DMS 273 (cell line): ENCODE data around the gene DIP2B.
A peak's percentile ranks its signal among the peaks of the same experiment; 100 is the strongest.

ENCODE experiments used
- DNase-seq: peaks from one replicate; lab custom pipeline; 2025; ENCODE audit not compliant: unreplicated experiment; lab: John Stamatoyannopoulos, UW

The DIP2B gene

DNA sequence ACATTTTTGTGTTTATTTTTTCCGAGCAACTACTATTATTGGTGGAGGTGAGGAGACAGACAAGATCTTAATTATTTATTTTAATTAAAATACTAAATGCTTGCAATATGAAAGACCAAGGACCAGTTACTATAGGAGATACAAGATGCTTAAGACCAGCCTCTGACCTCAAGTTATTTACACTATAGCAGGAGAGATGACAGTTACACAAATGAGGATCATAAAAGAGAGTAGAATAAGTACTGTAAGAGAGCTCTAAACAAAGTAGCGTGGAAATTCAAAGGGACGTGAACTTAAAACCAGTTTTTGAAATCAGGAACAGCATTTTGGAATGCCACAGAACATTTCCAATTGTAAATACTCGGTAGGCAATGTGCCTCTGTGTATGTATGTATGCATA is 131.1 kb downstream of the DIP2B start:
- DNase-seq, result no peak

DNA sequence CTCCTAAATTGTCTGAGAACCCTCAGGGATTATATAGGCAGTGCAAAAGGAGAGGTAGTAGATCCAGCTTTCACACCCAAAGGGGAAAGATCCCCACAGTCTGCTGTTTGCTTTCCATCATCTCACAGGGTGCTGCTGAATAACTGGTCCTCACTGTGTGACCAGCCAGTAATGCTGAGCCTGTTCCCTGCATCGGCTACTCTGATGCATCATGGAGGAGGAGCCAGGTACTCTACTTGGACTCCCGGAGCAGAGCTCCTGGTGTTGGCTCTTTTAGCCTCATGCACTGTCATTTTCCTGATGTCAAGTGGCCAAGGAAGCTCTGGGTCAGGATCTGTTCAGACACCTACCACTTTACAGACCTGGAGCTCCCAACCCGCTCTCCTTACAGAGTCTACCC is 131.7 kb downstream of the DIP2B start:
- DNase-seq, result no peak

GRCh38 chr12:50637870-50638481 is 133.2 kb downstream of the DIP2B start:
- DNase-seq, result peak; percentile 56

DNA sequence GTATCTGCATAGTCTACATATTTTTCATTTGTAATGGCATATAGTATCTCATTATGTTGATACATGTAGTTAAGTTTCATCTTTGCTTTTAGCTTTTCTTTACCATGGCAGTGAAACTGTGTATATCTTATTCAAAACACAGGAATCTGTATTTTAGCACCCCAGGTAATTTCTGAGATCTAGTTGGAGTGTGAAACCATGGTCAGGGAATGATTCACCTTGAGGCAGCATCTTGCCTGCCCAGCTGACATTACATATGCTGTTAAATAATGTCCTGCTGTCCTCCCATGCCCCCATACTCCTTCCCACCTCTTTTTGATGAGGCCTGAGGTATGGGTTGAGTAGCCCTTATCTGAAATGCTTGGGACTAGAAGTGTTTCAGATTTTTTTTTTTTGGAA is 133.7 kb downstream of the DIP2B start:
- no peak for DNase-seq

GRCh38 chr12:50639721-50640120 is 134.9 kb downstream of the DIP2B start:
- DNase-seq, result no peak

DNA sequence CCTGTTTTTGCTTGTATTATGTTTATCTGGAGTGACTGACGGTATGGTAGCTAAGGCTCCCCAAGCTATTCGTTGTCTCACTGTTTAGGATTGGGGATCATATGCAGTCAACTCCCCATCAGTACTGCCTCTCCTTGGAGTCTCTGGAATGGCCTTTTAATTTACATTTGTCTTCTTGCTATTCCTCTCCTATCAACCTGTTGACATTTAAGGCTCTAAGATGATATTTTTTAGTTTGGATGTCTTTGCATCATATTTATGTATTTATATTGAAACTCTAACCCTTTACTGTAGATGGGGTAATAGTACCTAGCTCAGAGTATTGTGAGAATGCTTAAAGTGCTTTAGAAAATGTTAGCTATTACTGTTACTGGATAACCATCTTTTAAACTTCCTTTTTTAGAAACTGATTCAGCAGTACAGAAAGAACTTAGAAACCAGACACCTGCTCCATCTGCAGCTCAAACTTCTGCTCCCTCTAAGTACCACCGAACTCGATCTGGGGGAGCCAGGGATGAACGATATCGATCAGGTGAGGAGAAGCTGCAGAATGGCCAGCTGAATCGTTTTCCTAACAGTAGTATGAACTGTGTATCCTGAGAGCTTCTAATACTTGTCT is 135.6 kb downstream of the DIP2B start:
- no peak for DNase-seq

GRCh38 chr12:50641566-50641965 is 136.8 kb downstream of the DIP2B start:
- no peak for DNase-seq

- no peak for DNase-seq
Observed at GRCh38 chr12:50642035-50642451, 137.3 kb downstream of the DIP2B start.

- peak; percentile 2 for DNase-seq
Observed at GRCh38 chr12:50642761-50643160, 138.0 kb downstream of the DIP2B start.

DNA sequence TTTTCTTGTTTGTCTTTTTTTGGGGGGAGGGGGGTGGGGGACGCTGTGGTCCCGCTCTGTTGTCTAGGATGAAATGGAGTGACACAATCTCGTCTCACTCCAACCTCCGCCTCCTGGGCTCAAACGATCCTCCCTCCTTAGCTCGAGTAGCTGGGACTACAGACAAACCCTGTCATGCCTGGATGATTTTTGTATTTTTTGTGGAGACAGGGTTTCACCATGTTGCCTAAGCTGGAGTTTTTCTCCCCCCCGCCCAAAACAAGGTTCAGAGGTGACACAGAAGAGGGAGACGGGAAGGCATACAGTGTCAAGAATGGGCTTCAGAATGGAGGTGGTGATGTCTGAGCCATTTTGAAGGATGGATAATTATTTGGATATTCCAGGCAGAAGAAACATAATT is 142.2 kb downstream of the DIP2B start:
- no peak for DNase-seq

DNA sequence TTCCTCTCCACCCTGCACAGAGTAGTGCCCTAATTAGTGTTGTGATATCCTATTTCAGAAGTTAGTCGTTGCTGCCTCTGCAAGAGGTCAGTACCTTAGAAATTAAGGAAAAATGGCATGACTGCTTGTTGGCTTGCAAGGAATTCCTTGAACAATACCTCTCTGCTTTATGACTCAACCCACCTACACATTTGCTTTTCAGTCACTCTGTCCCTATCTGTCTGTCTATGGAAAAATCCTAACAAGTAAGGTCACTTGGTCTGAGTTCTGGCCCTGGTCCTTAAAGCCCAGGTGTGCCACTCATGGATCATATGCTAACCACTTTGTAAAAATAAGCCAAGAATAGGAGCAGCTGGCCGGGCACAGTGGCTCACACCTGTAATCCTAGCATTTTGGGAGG is 142.7 kb downstream of the DIP2B start:
- no peak for DNase-seq

DNA sequence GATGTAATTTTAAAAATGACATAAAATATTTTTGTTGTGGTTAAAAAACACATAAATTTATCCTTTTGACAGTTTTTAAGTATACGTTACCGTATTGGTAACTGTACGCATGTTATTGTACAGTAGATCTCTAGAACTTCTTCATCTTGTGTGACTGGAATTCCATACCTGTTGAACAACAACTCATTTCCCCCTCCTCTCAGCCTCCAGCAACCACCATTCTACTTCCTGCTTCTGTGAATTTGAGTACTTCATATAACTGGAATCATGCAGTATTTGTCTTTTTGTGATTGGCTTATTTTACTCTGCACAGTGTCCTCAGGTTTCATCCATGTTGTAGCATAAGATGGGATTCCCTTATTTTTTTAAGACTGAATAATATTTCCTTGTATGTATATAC is 145.5 kb downstream of the DIP2B start:
- no peak for DNase-seq

DNA sequence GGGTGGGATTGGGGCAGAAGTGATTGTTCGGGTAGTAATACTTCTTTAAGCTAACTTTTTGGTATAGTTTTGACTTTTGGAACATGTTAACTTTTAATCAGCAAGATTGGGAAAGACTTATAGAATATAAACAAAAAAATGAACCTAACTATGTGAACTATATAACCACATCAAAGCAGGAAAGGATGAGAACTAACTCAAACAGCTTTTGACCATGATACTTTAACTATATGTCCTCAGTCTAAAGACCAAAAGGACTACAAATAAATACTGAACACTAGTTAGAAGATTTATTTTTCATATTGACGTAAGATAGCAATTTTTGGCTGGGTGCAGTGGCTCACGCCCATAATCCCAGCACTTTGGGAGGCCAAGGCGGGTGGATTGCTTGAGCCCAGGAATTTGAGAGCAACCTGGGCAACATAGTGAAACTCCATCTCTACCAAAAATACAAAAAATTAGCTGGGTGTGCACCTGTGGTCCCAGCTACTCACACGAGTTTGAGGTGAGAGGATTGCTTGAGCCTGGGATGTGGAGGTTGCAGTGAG is 150.7 kb downstream of the DIP2B start:
- DNase-seq, result no peak

DNA sequence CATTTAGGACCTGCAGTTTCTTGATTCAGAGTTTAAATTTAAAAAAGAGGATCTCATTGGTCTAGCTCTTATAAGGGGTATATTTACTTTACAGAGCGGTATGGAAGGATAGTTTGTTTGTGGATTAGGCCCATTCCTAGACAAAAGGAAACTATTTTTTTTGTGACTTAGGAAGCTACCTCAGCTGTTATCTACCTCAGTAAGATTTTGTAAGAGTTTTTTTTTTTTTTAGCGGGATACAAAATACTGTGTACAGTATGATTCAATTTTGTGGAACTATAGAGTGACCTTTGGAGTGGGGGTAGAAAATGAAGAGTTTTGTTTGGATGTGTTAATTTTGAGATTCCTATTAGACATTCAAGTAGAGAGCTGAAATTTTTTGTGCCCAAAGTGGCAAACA is 154.5 kb downstream of the DIP2B start:
- no peak for DNase-seq

DNA sequence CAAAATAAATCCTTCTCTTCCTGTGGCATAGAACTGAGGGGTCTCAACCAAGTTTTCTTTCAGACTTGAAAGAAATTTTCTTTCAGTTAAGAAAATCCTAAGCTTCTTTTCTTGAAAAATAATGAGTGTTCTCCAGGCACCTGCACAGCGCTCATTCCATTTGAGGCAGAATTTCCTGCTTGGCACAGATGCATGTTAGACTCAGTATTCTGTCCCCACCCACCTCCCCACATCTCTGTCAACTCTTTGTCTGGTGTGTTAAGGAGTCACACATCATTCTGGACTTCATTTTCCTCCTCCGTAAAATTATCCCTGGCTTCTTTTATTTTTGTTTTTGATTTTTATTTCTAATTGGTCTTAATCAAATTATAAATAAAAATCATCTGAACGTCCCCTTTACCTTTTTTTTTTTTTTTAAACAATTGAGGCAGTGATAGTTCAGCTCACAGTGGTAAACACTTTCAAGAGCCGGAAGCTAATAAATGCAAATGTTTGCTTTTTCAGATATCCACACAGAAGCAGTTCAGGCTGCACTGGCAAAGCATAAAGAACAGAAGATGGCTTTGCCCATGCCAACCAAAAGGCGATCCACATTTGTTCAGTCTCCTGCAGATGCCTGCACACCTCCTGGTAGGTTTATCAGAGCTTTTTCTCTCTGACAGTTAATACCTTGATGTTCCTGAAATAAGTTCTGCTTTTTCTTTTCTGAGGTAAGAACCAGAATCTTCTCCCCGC is 155.1 kb downstream of the DIP2B start:
- no peak for DNase-seq

- DNase-seq, result no peak
Observed at GRCh38 chr12:50660425-50660822, 155.6 kb downstream of the DIP2B start.

DNA sequence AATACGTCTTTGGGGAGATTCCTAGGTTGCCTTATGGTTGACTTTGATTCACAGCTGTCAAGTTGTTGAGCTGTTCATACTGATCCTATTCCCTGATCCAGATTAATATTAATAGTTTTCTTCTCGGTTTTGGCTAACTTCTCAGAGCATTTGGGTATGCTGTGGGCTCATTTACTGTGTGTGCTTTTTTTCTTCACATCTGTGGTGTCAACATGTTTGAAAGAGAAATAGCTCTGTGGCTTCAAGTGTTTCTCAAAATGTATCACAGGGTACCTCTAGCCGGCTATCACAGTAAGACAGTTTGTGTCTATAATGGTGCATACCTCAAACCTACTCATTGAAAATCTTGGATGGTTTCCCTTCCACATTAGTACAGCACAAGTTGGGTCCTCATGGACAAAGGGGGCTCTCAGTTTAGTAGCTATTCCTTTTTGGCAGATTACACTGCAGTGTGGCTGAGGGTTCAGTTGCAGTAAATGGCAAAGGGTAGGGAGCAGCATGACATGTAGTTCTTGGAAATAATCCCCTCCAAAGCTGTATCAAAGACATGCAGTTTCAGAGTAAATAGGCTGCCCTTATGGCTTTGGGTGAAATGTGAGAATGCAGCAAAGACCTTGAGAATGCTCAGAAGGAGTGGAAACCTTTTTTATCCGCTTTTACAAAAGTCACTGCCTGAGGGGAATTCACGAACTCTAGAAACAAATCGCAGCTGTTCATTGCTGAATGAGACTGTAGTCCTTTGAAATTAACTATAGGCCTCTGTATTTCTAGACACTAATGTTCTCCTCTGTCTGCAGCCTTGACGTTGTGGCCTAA is 156.7 kb downstream of the DIP2B start:
- no peak for DNase-seq

DNA sequence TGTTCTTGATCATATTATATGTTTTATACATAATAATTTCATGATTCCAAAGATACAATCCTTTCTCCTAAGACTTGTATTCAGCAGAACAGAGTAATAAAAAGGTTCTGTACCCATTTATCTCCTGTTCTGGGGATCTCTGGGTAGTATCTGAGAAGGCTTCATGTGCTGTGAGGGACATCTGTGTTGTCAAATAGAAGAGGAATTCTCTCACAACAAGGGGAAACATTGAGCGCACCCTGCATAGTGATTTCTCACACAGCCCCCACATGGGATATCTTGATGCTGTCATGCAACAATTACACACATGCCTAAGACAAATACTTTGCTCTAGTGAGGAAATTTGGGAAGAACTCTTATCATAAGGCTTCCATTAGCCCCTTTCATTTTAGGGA is 157.3 kb downstream of the DIP2B start:
- no peak for DNase-seq

GRCh38 chr12:50665170-50665569 is 160.4 kb downstream of the DIP2B start:
- no peak for DNase-seq

DNA sequence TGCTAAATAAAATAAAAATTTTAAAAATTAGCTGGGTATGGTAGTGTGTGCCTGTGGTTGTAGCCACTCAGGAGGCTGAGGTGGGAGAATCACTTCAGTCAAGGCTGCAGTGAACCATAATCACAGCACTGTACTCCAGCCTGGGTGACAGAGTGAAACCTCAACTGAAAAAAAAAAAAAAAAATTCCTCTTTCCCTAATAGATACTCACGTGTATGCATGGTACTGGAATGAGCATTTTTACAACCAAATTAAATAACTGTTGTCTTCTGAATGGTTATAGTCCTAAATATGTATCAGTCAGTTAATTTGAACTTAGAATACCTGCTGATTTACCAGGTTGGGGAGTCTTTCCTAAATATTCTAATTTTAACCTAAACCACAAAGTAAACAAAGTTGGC is 160.8 kb downstream of the DIP2B start:
- no peak for DNase-seq

- DNase-seq, result no peak
Observed at GRCh38 chr12:50666023-50666422, 161.2 kb downstream of the DIP2B start.
